Left kidney (tissue), 2 donors: Measurements from ENCODE around the gene KLHDC8B. TPM values are rescaled to one million over a fixed set of nuclear protein-coding genes. Genes with fewer than 3 reads are reported as not detected.
A peak's percentile ranks its signal among the peaks of the same experiment; 100 is the strongest.

Experiments used
- DNase-seq: peaks from one replicate; pipeline ENCODE4 v3.0.0-alpha.2; 2013
- polyA plus RNA-seq: library from polyadenylated mRNA; unstranded; fragments of 120-200 nt; gene quantifications from one replicate; pipeline ENCODE4 v1.2.1, GENCODE V29; 2013; ENCODE audit not compliant: insufficient read length

Gene KLHDC8B
- polyA plus RNA-seq, 1 donor, result 41.1 TPM

DNA sequence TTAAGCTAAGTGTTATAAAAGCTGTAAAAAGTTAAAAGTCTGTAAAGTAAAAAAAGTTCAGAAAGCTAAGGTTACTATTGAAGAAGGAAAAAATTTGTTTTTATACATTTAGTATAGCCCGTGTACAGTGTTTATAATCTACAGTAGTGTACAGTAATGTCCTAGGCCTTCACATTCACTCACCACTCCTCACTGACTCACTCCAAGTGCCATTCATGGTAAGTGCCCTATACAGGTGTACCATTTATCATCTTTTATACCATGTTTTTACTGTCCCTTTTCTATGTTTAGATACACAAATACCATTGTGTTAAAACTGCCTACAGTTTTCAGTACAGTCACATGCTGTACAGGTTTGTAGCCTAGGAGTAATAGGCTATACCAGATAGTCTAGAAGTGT lies 14.1 kb upstream of the KLHDC8B start:
- DNase-seq, result no peak

DNA sequence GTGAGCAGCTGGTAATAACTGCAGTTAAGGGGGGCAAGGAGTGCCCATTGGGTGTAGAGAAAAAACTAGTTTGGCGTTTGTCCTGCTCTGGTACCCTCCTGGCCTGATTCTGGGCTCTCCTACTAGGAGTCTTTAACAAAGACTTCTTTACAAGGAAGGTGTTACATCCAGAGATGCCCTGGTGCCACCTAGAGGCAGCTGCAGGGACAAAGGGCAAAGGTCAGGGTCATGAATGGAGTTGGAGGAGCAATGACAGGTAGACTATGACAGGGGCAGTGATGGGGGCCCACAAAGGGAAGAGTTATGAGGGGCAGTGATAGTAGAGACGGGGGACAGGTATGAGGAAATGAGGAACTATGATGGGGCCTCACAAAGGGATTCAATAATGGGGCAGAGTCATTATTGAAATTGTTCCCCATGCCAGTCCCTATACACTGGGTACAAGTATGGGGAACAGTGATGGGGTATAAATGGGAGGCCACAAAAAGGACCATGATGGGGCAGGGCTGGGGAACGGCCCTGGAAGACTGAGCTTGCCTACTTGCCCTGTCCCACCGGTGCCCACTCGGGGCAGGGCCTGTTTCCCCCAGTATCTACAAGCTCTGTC lies 13.2 kb upstream of the KLHDC8B start:
- no peak for DNase-seq

DNA sequence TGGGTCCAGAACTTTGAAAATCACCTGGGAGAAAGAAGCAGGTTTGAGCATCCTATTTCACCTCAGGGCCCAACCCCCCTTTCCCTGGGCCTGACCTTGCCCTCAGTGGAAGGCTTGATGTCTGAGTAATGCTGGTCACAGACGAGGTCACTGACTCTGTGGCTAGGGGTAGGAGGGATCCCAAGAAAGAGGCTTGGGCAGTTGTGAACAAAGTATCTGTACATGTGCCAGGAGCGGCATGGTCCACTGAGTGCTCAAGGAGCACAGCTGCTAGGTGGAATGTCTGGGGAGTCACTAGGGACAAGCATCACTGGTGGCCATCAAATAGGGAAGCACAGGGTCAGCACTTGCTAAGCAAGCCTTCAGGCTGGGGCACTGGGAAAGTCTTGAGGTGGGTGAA lies 12.6 kb upstream of the KLHDC8B start:
- no peak for DNase-seq

DNA sequence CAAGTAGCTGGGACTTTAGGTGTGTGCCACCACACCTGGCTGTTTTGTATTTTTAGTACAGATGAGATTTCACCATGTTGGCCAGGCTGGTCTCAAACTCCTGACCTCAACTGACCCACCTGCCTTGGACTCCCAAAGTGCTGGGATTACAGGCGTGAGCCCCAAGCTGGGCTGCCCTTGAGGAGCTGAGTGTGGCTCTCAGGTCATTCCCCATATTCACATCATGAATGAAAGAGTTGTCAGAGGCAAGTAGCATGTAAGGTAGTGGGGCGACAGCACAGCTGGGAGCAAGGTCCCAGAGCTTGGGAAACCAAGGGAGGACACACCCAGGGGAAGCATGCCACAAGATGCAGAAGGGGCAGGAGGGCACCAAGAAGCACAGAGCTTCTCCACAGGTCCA lies 10.2 kb upstream of the KLHDC8B start:
- DNase-seq, result no peak

DNA sequence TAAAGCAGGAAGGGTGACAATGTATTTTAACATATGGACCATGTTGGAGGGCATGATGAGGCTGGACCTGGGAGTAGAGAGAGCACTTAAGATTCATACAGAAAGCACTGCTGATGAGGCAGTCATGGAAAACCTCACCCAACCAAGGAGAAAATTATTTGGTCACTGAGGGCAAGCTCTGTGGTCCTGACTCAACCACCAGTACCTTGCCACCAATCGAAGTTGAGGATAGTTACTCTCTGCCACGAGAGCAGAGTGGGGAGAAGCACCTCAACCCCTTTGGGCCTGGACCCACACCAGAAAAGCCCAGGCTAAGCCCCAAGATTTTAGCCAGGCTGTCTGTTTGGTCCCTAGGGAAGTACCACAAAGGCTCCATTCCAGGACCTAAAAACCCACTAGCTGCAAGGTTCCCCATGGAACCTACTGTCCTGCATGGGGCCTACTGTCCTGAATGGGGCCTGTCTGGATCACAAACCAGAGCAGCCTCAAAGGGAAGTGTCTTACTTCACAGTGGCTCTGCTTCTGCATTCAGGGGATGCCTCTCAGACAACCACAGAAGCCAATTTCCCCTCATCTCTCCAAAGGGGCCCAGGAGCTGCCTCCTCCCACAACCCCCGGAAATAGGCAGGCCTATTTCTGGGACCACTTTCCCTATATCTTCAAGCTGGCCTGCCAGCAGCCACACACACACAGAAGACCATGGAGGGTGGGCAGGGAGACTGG lies 9.4 kb upstream of the KLHDC8B start:
- DNase-seq, result no peak

DNA sequence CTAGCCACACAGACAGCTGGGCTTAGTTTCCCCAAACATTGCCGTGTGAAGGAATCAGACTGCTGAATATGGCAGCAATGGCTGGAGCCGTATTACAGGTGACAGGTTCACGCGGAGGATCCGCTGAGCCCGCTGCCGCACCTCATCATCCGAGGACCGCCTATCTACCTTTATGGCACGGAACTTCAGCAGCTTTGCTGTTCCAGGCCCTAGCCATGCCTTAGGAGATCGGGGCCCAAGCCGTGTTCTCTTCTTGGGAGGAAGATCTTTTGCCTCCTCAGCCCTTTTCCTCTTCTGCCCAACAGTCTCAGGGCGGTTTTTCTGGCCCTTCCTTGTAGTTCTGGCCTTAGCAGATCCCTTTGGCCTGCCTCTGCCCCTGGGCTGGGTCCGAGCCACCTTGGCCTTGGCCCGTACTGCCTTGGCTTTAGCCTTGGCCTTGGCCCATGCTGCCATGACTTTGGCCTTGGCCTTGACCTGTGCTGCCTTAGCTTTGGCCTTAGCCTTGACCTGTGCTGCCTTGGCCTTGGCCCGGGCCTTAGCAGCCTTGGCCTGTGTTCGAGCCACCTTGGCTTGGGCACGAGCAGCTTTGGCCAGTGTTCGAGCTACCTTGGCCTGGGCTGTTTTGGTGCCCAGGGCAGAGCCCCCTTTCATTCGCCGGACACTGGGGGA lies 8.5 kb upstream of the KLHDC8B start:
- DNase-seq, result no peak

DNA sequence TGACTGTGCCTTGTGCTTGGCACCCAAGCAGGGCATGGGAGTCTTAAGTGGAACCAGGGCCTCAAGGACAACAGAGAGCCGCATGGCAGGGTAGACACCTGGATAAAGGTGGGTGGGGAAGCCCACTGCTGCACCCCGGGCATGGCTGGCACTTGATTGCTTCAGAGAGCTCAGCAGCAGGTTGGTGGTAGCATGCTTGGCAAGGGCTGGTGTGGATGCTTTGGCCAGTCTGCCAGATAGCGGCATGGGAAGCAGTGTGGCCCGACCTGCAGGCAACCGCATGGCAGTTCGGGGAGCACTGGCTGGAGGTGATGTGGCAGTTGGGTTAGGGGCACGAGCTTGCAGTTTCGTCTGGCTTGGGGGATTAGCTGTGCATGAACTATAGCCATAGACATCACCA lies 7.8 kb upstream of the KLHDC8B start:
- DNase-seq, result no peak

DNA sequence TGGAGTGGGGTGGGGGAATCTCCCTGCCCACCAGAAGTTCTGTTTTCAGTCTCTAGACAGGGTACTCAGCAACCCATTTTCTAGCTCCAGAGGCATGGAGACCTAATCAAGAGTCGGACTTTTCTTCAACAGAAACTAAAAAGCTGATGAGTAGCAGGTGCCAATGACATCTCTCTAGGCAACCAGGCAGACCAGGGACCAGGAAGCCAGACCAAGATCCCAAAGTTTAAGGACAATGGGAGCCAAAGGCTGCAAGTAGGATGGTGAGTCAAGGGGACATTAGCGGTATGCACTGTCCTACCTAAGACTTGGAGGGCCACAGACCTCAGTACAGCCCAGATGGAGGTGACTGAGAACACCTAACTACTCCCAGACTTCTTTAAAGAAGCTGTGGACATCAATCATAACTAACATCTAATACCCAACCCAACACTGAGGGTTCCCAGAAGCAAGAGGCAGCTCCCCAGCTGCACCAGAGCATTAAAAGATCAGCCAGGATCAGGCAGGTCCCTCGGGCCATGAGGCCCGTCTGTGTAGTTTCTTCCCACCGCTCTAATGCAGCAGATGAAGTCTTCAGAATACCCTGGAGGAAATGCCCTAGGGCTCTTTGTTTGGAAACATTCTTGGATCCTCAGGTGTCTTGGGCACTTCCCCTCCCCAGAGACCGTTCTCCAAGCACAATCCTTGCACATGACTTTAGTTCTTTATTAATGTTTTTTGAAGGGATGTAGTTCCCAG lies 6.2 kb upstream of the KLHDC8B start:
- no peak for DNase-seq

DNA sequence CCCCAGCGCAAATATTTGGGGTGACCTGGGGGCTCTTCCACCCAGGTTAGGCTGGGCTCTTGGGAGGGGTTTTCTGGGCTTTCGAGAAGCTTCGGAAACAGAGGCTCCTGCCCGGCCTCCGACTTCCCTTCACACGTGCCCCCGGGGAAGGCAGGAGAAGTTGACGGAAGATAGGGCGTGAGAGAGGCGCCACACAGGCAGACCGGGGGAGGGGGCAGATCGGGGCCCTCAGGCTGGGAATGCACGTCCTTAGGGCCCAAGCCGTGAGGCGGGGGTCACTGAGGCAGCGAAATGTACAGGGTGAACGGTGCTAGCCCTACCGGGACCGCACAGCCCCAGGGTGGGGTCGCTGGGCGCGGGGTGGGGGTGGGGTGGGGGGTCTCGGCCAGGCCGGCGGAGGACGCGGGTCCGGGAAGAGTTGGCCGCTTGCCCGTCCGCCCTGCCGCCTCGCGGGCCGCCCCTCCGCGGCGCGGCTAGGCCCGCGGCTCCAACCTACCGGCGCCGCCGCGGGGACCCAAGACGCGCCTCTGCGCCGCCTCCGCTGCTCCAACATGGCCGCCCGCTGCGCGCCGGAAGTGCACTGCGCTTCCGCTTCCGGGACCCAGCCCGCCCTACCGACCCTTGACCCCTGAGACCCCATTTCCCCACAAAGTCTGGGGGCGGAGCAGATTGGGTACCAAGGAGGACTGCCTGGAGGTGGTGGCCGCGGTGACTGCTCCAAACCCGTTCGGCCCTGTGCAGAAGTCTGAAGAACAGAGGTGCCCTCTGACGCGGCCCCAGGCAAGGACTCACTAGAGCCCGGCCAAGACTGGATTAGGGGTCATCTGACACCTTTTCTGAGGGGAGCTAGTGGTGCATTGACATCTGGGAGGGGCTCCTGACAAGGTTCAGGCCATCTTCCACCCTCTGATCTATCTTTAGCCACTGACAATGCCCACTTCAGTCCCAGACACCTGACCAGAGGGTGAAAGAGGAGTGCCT lies 5.3 kb upstream of the KLHDC8B start, which contains the start of gene CCDC71:
CCDC71 (minus strand) TSS at position 561 of the 981 bp plus-strand sequence. CDS start 2,123 bp downstream, outside the sequence.
- DNase-seq, result peak; percentile 68

DNA sequence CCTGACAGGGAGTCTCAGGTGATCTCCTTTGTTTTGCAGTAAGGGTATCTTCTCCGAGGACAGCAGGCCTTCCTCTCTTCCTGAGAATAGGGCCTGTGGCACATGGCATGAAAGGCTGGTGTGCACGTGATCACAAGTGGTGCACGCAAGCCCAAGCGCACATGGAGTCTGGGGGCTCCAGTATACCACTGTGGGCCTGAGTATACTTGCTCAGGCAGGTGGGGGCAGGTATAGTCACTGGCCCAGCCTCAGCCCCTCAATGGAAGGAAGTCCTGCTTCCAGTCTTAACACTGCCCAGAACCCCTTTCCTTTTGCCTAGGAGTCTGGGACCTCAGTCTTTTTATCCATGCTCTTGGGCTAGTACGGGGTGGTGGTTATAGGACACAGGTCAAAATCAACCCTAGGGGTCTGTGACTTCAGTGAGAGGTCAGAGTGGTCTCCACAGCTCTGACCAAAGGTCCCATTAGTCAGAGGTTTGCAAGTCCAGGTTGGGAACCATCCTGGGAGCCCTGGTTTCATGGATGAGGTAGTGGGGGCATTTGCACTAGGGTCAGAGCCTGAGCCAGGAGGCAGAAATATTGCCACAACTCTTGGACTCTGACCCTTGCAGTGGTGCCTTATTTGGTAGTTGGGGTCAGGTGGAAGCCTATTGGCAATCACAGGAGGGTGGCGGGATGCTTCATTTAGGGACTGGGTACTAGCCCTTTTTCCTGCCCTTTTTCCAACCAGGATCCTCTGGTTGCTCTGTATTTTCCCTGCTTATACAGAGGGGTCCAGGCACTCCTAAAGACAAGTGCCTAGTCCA lies 4.4 kb upstream of the KLHDC8B start:
- DNase-seq, result no peak

DNA sequence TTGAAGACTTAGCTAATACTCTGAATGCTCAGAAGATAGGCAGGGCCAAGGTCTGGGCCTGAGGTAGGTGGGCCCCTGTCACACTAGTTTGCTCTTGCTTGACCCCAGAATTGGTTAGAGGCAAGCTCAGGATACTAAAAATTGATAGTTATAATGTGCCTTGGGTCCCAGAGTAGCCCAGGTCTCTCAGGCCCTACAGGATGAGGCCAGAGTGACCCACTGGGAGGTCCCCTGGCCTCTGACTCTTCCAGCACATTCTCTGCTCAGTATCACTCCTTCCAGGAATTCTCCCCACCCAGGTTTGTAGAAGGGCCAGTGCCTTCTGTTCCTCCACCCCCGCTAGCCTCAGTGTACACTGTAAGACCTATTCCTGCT lies 667 bp upstream of the KLHDC8B start:
- DNase-seq, result no peak

DNA sequence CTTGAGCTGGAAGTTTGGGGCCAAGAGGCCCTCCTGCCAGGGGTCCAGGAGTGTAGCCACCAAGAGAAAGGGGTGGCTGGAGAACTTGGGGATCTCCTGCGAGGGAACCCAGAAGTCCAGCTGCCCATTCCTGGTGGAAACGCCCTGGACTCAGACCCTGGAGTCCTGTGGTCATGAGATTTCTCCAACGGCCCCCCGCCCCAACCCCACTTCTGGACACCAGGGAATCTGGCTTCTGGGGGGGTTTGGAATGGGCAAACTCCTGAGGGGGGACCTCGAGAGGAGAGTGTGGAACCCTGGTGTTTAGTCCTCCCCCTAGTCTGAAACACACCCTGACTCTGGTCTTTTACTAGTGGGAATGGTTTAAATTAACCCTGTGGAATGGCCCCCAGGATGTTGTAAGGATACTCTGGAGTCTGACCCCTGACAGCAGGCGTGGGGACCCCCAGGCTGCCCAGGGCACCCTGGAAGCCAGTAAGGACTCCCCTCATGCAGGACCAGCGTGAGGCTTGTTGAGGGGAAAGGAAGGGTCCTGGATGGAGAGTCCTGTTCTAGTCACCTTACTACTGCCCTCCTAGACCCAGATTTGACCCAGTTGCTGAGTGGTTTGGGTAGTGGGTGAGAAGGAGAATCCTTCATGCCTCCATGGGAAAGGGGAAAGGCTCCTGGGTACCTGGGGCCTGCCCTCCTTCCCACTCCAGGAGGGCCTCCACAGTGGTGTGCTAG lies 540 bp downstream of the KLHDC8B start:
- no peak for DNase-seq

DNA sequence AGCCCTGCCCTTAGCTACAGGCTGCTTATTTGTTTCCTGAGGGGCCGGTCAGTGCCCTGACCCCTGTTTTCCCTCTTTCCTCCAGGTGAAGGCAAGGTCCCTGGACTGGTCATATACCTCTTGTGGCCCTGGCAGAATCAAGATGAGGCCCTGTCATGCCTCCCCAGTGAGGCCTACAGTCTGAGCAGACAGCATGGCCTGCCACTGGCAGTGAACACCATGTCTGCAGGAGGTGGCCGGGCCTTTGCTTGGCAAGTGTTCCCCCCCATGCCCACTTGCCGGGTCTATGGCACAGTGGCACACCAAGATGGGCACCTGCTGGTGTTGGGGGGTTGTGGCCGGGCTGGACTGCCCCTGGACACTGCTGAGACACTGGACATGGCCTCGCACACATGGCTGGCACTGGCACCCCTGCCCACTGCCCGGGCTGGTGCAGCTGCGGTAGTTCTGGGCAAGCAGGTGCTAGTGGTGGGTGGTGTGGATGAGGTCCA lies 1.2 kb downstream of the KLHDC8B start:
- no peak for DNase-seq

DNA sequence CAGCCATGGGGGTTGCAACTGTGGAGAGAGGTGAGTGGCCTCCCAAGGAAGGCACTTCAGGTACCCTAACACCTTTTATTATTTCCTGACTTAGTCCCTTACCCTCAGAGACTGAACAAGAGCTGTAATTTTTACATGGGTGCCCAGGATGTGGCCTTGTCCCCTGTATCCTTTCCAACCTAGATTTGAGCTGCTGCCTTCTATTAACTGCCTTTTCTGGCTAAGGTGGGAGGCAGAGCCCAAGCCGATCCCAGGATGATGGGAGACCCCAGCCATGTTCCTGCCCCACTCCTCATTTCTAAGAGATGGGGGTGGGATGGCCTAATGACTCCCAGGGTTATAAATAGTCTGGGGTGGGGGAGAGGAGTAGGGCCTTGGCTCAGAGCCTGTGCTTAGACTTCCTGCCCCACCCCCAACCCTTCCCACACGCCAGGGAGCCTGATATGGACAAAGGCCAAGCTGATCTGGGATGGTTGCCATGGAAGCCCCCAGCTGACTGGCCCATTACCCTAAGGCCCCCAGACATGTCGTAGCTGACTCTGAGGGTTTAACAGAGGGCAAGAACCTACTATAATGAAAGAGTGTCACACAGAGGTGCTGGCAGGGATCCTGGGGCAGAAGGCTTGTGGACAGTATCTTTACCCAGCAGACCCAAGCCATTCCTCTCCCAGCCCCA lies 1.9 kb downstream of the KLHDC8B start:
- DNase-seq, result peak; percentile 74

DNA sequence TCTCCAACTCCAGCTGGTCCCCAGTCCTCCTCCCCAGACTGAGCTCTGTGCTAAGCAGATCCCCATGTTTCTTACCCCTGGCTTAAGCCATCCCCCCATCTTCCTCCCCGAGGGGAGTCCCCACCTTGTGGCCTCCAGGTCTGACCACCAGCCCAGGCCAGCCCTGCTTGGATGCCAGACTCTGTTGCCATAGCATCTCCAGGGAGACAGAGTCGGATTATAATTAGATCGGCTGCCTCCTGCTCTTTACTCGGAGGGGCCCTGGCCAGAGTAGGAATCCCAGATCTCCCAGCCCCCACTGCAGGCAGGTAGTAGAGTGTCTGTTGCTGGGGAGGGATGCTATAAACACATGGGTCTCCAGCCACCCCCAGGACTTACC lies 2.4 kb downstream of the KLHDC8B start:
- DNase-seq, result no peak

DNA sequence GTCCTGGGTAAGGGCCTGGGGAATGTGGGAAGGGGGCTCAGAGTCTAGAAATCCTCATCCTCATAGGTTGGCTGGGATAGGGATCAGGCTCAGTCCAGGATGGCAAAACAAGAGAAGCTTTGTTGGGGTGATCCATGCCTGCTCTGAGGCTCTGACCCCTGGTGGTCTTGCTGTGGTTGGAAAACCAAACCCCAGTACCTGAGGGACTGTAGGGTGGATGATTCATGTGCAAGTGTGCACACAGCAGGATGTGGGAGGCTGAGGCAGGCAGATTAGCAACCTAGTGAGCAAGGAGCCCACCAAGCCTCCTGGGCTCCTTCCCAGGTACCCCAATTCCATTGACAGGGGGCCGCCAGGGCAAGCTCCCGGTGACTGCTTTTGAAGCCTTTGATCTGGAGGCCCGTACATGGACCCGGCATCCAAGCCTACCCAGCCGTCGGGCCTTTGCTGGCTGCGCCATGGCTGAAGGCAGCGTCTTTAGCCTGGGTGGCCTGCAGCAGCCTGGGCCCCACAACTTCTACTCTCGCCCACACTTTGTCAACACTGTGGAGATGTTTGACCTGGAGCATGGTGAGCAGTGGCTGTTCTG lies 3.1 kb downstream of the KLHDC8B start:
- DNase-seq, result no peak

DNA sequence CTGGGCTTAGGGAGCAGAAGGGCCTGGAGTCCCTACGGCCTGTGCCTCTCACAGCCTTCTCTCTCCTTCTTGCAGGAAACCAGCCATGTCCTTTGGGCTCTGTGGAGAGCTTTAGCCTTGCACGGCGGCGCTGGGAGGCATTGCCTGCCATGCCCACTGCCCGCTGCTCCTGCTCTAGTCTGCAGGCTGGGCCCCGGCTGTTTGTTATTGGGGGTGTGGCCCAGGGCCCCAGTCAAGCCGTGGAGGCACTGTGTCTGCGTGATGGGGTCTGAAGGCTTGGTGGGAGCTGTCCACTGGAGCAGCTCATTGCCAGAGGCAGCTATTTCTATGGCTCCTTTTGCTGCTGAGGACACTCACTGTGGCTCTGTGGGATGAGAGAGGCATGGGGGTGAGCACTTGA lies 4.1 kb downstream of the KLHDC8B start:
- DNase-seq, result no peak

DNA sequence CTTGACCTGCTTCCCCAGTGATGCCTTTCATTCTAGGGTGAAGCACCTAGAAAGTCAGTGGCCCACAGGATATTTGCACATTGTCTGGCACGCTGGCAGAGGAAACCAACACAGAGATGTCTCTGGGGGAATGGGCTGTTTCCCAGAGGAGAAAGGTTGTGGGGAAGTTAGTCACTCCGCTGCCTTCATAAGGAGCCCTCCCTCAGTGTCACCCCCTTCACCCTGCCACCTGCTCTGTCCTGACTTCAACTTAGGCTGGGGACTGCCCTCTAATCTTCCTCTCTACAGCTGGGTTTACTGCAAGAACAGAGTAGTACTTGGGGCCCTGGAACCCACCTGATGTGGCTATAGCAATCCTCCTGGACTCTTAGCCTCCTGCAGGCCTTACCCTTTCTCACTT lies 5.7 kb downstream of the KLHDC8B start:
- DNase-seq, result no peak

DNA sequence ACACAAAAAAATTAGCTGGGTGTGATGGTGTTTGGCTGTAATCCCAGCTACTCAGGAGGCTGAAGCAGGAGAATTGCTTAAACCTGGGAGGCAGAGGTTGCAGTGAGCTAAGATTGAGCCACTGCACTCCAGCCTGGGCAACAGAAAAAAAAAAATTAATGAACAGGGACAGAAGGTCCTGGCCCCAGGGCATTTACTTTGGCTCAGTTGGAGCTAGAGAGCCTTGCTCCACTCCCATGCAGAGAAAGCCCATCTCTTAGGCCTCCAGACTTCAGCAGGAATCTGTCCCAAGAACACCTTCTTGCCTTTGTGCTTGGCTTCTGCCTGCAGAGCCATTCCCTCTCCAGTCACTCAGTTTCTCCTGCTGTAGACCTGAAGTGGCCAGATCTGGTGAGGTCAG lies 8.7 kb downstream of the KLHDC8B start:
- no peak for DNase-seq
